SK-N-SH treated with all-trans-retinoic acid at 6 μM for 48 hours (cell line): ENCODE measurements around the gene EIF3B.

Source experiments
- ATAC-seq: fragments of 200-7000 bp; cut with Tn5 transposase; 3 replicates; pipeline ENCODE4 v1.9.1; 2020; ENCODE audit warnings: mild to moderate bottlenecking, moderate library complexity
- ARNTL ChIP-seq: fragments of 450-650 bp; formaldehyde crosslinking; IDR thresholded peaks from 2 replicates; pipeline ENCODE4 v1.5.0; 2020; ENCODE audit warnings: low read depth, mild to moderate bottlenecking, moderate library complexity, borderline replicate concordance
- BACH2 ChIP-seq: fragments of 250-450 bp; sonication (Bioruptor Pico); IDR thresholded peaks from 2 replicates; pipeline ENCODE4 v1.9.0; 2021; ENCODE audit warnings: mild to moderate bottlenecking, borderline replicate concordance
- CREB5 ChIP-seq: fragments of 250-450 bp; sonication (Bioruptor Pico); IDR thresholded peaks from 2 replicates; pipeline ENCODE4 v1.5.1; 2020; ENCODE audit warnings: low read depth, mild to moderate bottlenecking, moderate library complexity
- CSDC2 ChIP-seq: fragments of 250-450 bp; sonication (Bioruptor Pico); IDR thresholded peaks from 2 replicates; pipeline ENCODE4 v1.5.0; 2020; ENCODE audit warnings: mild to moderate bottlenecking, moderate library complexity
- CSRNP3 ChIP-seq: fragments of 250-450 bp; sonication (Bioruptor Pico); IDR thresholded peaks from 2 replicates; pipeline ENCODE4 v1.5.1; 2021; ENCODE audit warnings: mild to moderate bottlenecking, moderate library complexity
- ESRRG ChIP-seq: fragments of 250-450 bp; sonication (Bioruptor Pico); IDR thresholded peaks from 2 replicates; pipeline ENCODE4 v1.6.1; 2021; ENCODE audit warnings: mild to moderate bottlenecking
- GLIS3 ChIP-seq: fragments of 250-450 bp; sonication (Bioruptor Pico); IDR thresholded peaks from 2 replicates; pipeline ENCODE4 v1.5.0; 2020; ENCODE audit warnings: mild to moderate bottlenecking, moderate library complexity
- ISL1 ChIP-seq: fragments of 250-450 bp; sonication (Bioruptor Pico); IDR thresholded peaks from 2 replicates; pipeline ENCODE4 v2.1.2; 2022; ENCODE audit warnings: mild to moderate bottlenecking, moderate library complexity
- OSR1 ChIP-seq: fragments of 250-450 bp; sonication (Bioruptor Pico); IDR thresholded peaks from 2 replicates; pipeline ENCODE4 v1.8.0; 2022; ENCODE audit warnings: moderate library complexity, mild to moderate bottlenecking, inconsistent platforms
- PATZ1 ChIP-seq: fragments of 250-450 bp; sonication (Bioruptor Pico); IDR thresholded peaks from 2 replicates; pipeline ENCODE4 v1.8.0; 2020; ENCODE audit warnings: mild to moderate bottlenecking, moderate library complexity, borderline replicate concordance
- POU6F1 ChIP-seq: fragments of 250-450 bp; sonication (Bioruptor Pico); IDR thresholded peaks from 2 replicates; pipeline ENCODE4 v1.8.0; 2021; ENCODE audit warnings: low read depth, mild to moderate bottlenecking, moderate library complexity, borderline replicate concordance
- PPARA ChIP-seq: fragments of 250-450 bp; sonication (Bioruptor Pico); IDR thresholded peaks from 2 replicates; pipeline ENCODE4 v1.5.0; 2020; ENCODE audit warnings: mild to moderate bottlenecking, borderline replicate concordance
- SNAI2 ChIP-seq: fragments of 250-450 bp; sonication (Bioruptor Pico); IDR thresholded peaks from 2 replicates; pipeline ENCODE4 v1.5.0; 2020; ENCODE audit warnings: mild to moderate bottlenecking, moderate library complexity
- TCF4 ChIP-seq: fragments of 250-450 bp; sonication (Bioruptor Pico); IDR thresholded peaks from 2 replicates; pipeline ENCODE4 v1.8.0; 2021; ENCODE audit warnings: mild to moderate bottlenecking, moderate library complexity, borderline replicate concordance
- TOX ChIP-seq: fragments of 250-450 bp; sonication (Bioruptor Pico); IDR thresholded peaks from 2 replicates; pipeline ENCODE4 v1.8.0; 2021; ENCODE audit warnings: mild to moderate bottlenecking, moderate library complexity, borderline replicate concordance
- ZC3H10 ChIP-seq: fragments of 250-450 bp; sonication (Bioruptor Pico); IDR thresholded peaks from 2 replicates; pipeline ENCODE4 v1.5.1; 2021; ENCODE audit warnings: mild to moderate bottlenecking, moderate library complexity
- ZFP3 ChIP-seq: fragments of 250-450 bp; sonication (Bioruptor Pico); IDR thresholded peaks from 2 replicates; pipeline ENCODE4 v1.5.0; 2020; ENCODE audit warnings: mild to moderate bottlenecking, moderate library complexity
- ZFP30 ChIP-seq: fragments of 450-650 bp; formaldehyde crosslinking; IDR thresholded peaks from 2 replicates; pipeline ENCODE4 v1.5.0; 2022; ENCODE audit warnings: mild to moderate bottlenecking, moderate library complexity
- ZNF70 ChIP-seq: fragments of 450-650 bp; formaldehyde crosslinking; IDR thresholded peaks from 2 replicates; pipeline ENCODE4 v1.5.0; 2020; ENCODE audit warnings: mild to moderate bottlenecking, moderate library complexity
- ZNF8 ChIP-seq: fragments of 450-650 bp; formaldehyde crosslinking; IDR thresholded peaks from 2 replicates; pipeline ENCODE4 v1.5.0; 2020; ENCODE audit warnings: mild to moderate bottlenecking, moderate library complexity

EIF3B gene

GRCh38 chr7:2379821-2380450, 25.3 kb downstream of the EIF3B start:
- no peak for ATAC-seq
- TF ChIP-seq PPARA (no peak), ISL1 (CRISPR knock-in tag) (no peak), ESRRG (CRISPR knock-in tag) (no peak), CSDC2 (CRISPR knock-in tag) (no peak), ARNTL (CRISPR knock-in tag) (no peak), POU6F1 (CRISPR knock-in tag) (no peak), CREB5 (CRISPR knock-in tag) (no peak), GLIS3 (CRISPR knock-in tag) (no peak)

GRCh38 chr7:2380461-2380860, 25.8 kb downstream of the EIF3B start:
- no peak for ATAC-seq
- TF ChIP-seq ZFP3, result no peak
- no peak for TF ChIP-seq CSDC2 (CRISPR knock-in tag)
- no peak for TF ChIP-seq PATZ1 (CRISPR knock-in tag)
- TF ChIP-seq SNAI2 (CRISPR knock-in tag), result no peak
- no peak for TF ChIP-seq ZNF70 (CRISPR knock-in tag)
- no peak for TF ChIP-seq ESRRG (CRISPR knock-in tag)
- TF ChIP-seq, all 23 proteins: peak for 0

GRCh38 chr7:2381227-2381626, 26.6 kb downstream of the EIF3B start:
- no peak for TF ChIP-seq TCF4 (CRISPR knock-in tag)
- TF ChIP-seq GLIS3 (CRISPR knock-in tag), result no peak
- TF ChIP-seq CSRNP3 (CRISPR knock-in tag), result no peak
- no peak for TF ChIP-seq POU6F1 (CRISPR knock-in tag)
- no peak for TF ChIP-seq ISL1 (CRISPR knock-in tag)
- no peak for TF ChIP-seq SNAI2 (CRISPR knock-in tag)
- TF ChIP-seq TOX (CRISPR knock-in tag), result no peak
- no peak for TF ChIP-seq OSR1 (CRISPR knock-in tag)
- no peak for TF ChIP-seq ZNF70 (CRISPR knock-in tag)
- TF ChIP-seq BACH2 (CRISPR knock-in tag), result no peak
- TF ChIP-seq ARNTL (CRISPR knock-in tag), result no peak
- no peak for TF ChIP-seq ZFP3
- no peak for TF ChIP-seq ZC3H10 (CRISPR knock-in tag)
- no peak for ATAC-seq

GRCh38 chr7:2381881-2382509, 27.4 kb downstream of the EIF3B start:
- TF ChIP-seq ISL1 (CRISPR knock-in tag) (no peak), ZFP30 (no peak), TCF4 (CRISPR knock-in tag) (no peak), ZNF8 (CRISPR knock-in tag) (no peak)
- no peak for ATAC-seq
